ENCODE measurements around the gene ADRA2A.

ADRA2A gene

DNA sequence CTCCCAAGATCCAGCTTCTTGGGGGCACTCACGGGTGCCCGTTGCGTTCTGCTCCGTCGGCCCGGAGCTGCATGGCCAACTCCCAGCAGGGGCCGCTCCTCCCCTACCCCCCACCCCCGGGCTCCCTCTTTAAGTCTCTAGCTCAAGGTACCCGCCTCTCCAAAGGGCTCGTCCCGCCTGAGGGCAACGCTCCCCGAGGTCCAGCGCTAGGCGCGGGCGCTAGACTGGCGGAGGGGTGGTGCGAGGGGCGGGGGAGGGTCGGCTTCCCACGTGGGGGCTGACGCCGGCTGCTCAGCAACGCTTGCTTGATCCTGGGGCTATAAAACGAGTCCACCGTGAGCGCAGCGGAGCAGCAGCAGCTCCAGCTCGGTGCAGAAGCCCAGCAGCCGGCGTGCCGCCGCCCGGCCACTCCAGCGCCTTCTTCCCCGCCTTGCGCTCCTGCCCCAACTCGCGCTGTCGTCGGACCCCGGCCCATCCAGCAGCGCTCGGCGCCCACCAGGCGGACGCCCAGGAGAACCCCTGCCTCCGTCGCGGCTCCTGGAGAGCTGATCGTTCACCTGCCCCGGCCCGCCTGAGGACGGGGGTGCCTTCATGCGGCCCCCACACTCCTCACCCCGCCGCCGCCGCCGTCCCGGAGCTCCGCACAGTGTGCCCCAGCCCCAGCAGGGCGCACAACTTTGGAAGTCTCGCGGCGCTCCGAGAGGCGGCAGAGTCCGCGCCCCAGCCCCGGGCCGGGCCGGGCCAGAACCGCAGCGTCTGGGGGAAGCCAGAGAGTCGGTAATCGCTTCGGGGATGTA is at the start of gene ADRA2A:
TSS of gene ADRA2A (plus strand) at position 348 of the 797 bp plus-strand sequence. CDS start 968 bp downstream, outside the sequence.
- DNase-seq = peak; percentile 29

DNA sequence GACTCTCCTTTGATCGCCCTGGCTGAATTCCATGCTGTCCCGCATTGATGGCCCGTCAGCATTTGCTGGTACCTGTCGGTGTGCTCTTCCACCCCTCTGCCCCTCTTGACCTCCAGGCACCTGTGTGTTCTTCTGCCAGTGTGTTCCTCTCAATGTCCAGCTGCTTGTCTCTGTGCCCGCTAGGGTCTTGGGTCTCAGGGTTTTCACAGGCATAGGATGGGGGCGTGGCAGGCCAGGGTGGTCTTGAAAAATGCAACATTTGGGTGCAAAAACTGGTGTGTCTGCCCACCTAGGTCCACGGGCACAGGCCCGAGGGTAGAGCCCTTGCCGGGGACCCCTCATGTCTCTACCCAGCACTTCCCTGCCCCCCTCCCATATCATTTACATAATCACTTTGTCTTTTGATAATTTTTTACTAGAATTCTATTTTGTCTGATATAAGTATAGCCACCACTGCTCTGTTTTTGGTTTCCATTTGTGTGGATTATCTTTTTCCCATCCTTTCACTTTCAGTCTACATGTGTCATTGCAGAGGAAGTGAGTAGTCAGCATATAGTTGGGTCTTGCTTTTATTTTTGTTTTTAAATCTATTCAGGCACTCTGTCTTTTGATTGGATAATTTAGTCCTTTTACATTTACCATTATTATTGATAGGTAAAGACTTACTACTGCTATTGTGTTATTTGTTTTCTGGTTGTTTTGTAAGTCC is 46.6 kb upstream of the ADRA2A start:
- peak; percentile 73 for DNase-seq

- DNase-seq = no peak
Observed at GRCh38 chr10:111034598-111035310, 42.1 kb upstream of the ADRA2A start.

GRCh38 chr10:111035542-111035941 is 41.3 kb upstream of the ADRA2A start:
- DNase-seq = no peak

DNA sequence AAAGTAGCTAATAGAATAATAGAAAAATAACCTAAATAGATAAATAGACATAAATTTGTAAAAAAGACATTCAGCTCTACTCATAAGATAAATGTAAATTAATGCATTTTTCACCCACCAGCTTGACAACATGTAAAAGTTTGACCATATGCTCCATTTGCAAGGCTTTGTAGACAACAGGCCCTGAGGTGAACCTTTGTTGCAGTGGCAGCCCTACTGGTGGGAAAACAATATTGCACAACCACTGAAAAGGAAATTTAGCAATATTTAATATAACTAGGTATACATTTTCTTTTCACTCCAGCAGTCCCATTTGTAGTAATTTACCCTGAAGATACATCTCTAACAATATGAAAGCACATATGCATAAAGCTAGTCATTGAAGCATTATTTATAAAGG is 39.0 kb upstream of the ADRA2A start:
- no peak for DNase-seq

GRCh38 chr10:111039522-111039921 is 37.3 kb upstream of the ADRA2A start:
- no peak for DNase-seq

GRCh38 chr10:111057006-111057405 is 19.8 kb upstream of the ADRA2A start:
- DNase-seq = no peak

DNA sequence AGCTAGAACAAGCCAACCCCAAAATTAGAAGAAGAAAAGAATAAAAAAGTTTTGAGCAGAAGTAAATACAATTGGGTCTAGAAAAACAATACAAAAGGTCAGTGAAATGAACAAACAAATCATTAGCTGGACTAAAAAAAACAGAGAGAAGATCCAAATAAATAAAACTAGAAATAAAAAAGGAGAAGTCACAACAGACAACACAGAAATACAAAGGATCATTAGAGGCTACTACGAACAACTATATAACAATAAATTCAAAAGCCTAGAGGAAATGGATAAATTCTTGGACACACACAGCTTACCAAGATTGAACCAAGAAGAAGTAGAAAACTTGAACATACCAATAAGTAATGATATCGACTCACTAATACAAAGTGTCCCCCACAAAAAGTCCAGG is 13.4 kb upstream of the ADRA2A start:
- no peak for DNase-seq

- DNase-seq = no peak
Observed at GRCh38 chr10:111072232-111072631, 4.6 kb upstream of the ADRA2A start.

DNA sequence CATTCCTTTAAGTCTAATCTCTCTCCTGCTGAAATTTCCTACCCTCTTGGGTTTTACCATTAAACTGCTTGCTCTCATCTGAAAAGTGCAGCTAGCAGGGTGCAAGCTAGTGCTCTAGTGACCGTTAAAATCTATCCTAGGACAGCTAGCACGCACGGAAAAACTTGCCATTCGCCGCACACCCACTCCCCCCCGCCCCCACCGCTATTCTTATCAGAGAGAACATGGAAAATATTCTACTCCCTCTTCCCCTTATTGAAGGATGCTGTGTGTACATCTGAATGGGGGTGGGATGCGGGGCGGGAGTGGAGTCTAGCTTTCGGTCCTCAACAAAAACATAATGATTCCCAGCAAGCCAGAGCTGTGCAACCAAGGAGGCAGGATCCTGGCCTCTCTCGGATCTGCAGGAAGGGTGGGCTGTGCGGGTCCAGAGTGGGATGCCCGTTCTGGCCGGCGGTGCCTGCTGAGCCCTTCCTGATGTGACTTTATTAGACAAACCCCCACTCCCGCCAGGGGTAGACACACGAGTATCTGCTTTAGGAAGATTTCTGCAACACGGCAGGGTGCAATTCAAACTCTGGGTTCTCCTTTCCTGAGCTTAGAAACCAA is 1.1 kb upstream of the ADRA2A start:
- no peak for DNase-seq

- DNase-seq = peak; percentile 56
Observed at GRCh38 chr10:111076191-111076681, 593 bp upstream of the ADRA2A start.

DNA sequence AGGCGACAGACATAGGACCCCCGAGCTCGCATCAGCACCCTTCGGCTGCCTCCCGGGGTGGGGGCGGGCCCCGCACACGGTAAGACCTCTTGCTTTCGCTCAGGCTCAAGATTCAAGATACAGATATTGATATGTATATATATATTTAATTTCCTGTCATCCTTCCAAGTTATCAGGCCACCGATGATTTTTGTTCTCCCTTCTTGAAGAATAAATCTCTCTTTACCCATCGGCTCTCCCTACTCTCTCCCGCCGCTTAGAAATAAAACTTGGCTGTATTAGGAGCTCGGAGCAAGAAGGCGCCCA is 603 bp downstream of the ADRA2A start:
- DNase-seq = no peak

GRCh38 chr10:111077785-111078504 is 1.1 kb downstream of the ADRA2A start:
- DNase-seq = peak; percentile 6

DNA sequence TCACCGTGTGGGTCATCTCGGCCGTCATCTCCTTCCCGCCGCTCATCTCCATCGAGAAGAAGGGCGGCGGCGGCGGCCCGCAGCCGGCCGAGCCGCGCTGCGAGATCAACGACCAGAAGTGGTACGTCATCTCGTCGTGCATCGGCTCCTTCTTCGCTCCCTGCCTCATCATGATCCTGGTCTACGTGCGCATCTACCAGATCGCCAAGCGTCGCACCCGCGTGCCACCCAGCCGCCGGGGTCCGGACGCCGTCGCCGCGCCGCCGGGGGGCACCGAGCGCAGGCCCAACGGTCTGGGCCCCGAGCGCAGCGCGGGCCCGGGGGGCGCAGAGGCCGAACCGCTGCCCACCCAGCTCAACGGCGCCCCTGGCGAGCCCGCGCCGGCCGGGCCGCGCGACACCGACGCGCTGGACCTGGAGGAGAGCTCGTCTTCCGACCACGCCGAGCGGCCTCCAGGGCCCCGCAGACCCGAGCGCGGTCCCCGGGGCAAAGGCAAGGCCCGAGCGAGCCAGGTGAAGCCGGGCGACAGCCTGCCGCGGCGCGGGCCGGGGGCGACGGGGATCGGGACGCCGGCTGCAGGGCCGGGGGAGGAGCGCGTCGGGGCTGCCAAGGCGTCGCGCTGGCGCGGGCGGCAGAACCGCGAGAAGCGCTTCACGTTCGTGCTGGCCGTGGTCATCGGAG is 1.8 kb downstream of the ADRA2A start:
- no peak for DNase-seq

GRCh38 chr10:111079241-111079760 is 2.5 kb downstream of the ADRA2A start:
- no peak for DNase-seq

GRCh38 chr10:111079781-111080180 is 3.0 kb downstream of the ADRA2A start:
- no peak for DNase-seq

- DNase-seq = no peak
Observed at GRCh38 chr10:111080224-111080623, 3.4 kb downstream of the ADRA2A start.

DNA sequence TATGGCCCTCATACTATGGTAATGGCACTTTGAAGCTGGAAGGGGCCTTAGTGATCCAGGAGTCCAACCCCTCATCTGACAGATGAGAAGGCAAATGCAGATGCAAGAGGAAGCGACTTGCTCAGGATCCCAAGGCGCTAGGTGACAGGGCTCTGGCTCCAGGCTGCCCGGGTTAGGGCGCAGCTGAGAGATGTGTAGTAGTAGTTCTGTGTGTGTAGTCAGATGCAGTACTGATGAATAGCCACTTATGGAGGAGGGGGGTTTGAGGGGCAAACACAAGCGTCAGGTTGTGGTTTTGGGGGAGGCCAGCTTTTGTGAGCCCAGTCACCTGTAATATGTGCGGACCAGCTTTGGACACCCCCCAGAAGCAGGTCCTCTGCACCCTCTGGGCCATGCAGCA is 4.8 kb downstream of the ADRA2A start:
- no peak for DNase-seq

DNA sequence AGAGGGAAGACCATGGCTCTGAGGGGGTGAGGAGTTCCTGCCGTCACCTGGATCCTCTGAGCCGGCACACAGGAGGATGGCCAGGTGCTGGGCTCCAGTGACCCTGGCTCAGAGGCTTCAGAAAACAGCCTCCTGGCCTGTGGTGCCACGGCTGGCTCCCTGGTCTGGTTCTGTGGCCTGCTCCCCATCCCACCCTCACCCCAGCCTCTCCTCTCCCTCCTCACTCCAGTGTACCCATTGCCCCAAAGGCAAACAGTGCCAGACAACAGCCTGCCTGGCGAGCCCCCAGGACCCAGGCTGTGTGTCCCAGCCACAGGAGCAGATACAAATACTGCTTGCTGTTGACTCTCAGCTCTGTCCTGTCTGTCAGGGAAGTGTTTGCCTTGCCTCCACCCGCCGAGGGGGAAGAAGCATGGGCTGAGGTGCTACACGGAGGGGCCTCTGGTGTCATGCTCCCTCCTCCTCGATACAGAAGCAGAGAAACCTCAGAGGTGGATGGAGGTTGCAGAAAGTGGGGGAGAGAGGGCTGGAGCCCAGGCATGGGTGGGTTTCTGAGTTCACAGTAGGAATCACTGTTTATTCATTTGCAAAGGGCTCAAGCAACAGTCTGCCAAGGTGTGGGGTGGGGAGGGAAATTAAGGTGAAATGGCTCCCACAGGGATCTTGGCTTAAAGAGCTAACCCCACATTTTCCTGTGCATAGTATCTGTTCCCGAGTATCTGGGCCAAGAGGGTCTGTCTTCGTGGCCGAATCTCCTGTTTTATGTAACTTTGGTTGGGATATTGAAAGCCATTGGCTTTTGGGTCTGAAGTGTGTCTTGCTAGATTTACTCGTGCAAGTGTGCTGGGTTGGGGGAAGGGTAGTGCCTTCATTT is 5.5 kb downstream of the ADRA2A start:
- no peak for DNase-seq

DNA sequence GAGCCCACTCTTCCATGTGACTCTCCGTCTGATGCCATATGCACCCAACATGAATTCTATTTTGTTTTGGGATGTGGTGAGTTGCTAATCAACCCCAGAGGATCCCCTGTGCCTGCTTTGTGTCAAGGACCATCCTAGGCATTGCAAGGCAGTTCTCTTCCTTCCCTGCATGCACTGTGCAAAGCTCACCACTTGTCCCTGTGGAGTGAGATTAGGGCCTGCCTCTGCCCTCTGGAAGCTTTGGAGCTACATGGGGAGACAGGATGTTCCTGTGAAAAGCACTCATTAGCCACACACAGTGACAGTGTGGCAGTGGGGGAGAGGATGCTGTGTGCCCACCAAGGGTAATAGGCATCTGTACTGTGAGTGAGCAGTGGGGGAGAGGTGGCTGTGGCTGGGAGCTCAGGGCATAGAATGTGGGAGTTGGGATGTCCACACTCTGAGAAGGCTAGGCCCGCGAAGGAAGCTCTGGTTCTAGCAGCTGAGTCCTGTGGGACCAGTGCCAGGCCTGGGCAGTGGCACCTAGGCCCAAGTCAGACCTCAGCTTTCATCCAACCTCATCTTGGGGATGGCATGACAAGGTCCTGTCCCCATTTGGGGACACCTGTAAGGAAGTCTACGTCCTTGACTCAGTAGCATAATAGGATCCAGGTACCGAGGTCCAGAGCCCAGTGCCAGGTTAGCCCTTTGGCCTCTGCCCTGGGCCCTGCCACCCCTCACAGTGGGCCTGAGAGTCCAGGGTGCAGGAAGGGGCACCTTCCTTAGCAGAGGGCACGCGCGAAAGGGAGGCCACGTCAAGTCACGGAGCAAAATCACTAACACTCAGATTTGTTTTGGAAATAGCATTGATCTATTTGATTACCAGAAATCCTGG is 6.6 kb downstream of the ADRA2A start:
- no peak for DNase-seq

All from suppressor macrophage treated with lipopolysaccharide for 4 hours (primary cell).